ENCODE data around the gene NEB.

The NEB gene

GRCh38 chr2:151498178-151498577 is 236.1 kb downstream of the NEB start:
- intact Hi-C loops (cut with DNase I) = no loop called here
- no peak for DNase-seq

GRCh38 chr2:151491496-151491895 is 242.8 kb downstream of the NEB start:
- no peak for DNase-seq
- intact Hi-C loops (cut with DNase I) = no loop called here

DNA sequence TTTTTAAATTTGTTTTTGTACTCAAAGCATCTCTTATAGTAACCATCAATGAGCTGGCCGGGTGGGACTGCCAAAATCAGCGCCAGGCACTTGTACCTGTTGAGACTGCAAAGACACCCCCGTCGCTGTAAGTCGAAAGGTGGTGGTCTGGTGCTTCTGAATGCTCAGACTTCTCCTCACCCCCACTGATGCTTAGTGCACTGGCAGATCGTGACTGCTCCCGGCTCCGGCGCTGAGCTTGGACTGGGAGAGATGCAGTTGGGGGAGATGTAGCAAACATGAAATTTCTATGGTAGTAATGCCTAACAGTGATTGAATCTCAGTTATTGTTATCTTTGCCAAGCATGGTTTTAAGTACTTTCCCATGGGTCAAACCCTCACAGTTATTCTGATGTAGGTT is 244.0 kb downstream of the NEB start:
- DNase-seq = no peak
- intact Hi-C loops (cut with DNase I) = no loop called here

- intact Hi-C loops (cut with DNase I) = no loop called here
- DNase-seq = no peak
Observed at GRCh38 chr2:151486053-151486452, 248.2 kb downstream of the NEB start.

GRCh38 chr2:151484100-151484499 is 250.2 kb downstream of the NEB start:
- no peak for DNase-seq
- intact Hi-C loops (cut with DNase I) = no loop called here

DNA sequence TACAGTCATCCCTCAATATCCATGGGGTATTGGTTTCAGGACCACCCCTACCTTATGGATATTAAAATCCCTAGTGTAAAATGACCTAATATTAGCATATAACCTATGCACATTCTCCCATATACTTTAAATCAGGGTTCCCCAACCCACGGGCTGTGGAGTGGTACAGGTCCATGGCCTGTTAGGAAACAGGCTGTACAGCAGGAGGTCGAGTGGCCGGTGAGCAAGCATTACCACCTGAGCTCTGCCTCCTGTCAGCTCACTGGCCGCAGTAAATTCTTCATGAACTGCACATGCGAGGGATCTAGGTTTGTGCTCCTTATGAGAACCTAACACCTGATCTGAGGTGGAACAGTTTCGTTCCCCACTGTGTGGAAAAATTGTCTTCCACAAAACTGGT is 250.7 kb downstream of the NEB start:
- intact Hi-C loops (cut with DNase I) = no loop called here
- no peak for DNase-seq

- no peak for DNase-seq
- intact Hi-C loops (cut with DNase I) = no loop called here
Observed at GRCh38 chr2:151482171-151482725, 252.0 kb downstream of the NEB start.

- intact Hi-C loops (cut with DNase I) = no loop called here
- no peak for DNase-seq
Observed at GRCh38 chr2:151481744-151482143, 252.5 kb downstream of the NEB start.

DNA sequence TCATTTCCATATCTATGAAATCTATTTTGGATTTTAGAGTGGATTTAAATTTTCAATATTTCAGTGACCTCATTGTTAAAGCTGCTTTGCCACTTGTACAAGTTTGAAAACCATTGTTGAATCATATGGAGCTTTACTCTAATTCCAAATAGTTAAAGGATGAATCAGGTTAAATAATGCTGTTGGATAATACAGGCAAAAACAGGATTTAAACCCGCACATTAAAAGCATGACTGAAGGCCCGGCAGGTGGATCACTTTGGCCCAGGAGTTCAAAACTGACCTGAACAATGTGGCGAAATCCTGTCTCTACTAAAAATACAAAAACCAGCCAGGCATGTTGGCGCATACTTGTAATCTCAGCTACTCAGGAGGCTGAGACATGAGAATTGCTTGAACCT is 256.3 kb downstream of the NEB start:
- DNase-seq = no peak
- intact Hi-C loops (cut with DNase I) = no loop called here

- DNase-seq = no peak
- intact Hi-C loops (cut with DNase I) = no loop called here
Observed at GRCh38 chr2:151476287-151476686, 258.0 kb downstream of the NEB start.

GRCh38 chr2:151475071-151475470 is 259.2 kb downstream of the NEB start:
- intact Hi-C loops (cut with DNase I) = no loop called here
- no peak for DNase-seq

DNA sequence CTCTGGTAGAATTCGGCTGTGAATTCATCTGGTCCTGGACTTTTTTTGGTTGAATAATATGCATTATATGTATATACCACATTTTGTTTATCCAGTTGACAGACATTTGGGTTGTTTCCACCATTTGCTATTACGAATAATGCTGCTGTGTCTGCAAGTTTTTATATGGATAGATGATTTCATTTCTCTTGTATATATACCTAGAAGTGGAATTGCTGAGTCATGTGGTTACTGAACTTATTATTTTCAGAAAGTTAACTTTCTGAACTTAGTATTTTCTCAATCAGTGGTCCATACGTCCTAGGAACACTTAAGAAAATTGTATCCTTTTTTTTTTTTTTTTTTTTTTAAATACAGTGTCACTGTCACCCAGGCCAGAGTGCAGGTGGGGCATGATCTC is 261.3 kb downstream of the NEB start:
- DNase-seq = no peak
- intact Hi-C loops (cut with DNase I) = no loop called here

GRCh38 chr2:151470556-151470955 is 263.7 kb downstream of the NEB start:
- no peak for DNase-seq
- intact Hi-C loops (cut with DNase I) = no loop called here

- intact Hi-C loops (cut with DNase I) = no loop called here
- no peak for DNase-seq
Observed at GRCh38 chr2:151465771-151466170, 268.5 kb downstream of the NEB start.

DNA sequence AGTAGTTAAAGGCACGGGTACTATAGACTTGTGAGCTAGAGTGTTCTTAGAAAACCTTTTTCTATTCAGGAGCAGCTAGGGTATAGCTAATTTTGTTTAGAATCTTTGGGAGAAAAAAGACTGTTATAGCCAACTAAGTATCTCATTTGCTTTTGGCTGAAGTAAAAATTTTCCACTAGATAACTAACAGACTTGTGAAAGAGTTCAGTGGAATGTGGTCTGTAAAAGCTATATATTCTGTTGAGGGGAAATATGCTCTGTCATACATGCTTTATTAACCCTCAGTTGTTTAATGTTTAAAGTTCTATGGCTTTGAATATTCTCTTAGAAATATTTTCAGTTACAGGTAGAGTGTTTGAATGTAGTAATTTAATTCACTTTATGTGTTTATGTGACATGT is 274.9 kb downstream of the NEB start:
- intact Hi-C loops (cut with DNase I) = no loop called here
- no peak for DNase-seq

- intact Hi-C loops (cut with DNase I) = no loop called here
- no peak for DNase-seq
Observed at GRCh38 chr2:151439127-151439526, 295.1 kb downstream of the NEB start.

DNA sequence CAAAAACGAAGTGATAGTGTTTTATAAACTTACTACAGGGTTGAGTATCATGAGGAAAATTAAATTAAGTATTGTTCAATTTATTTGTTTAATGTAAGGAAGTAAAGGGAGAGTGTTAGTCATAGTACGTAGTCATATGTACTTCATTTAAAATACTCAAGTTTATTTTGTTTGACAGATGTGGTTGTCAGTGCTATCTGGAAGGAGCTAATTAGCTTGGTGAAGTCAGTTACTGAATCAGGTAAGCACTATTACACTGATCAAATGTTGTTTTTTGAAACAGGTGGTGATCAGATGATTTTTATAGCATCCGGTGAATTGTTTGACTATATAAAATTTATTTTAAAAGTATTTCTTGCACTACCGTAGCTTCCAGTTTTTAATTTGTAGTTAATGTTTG is 295.8 kb downstream of the NEB start:
- DNase-seq = no peak
- intact Hi-C loops (cut with DNase I) = no loop called here

DNA sequence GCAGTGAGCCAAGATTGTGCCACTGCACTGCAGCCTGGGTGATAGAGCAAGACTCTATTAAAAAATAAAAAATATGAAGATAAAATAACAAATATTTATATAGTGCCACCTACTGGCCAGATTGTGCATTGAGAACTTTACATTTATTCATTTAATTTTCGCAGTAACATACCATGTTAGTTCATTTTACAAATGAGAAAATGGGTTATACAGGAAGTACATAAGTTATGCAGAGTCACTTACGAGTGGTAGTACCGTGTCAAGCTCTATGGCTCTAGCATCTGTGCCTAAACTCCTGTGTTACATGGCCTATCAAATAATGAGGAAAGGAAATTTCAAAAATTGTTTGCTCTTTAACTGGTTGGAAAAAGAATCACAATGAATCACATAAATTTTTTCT is 296.6 kb downstream of the NEB start:
- no peak for DNase-seq
- intact Hi-C loops (cut with DNase I) = no loop called here
